IMR-90 (cell line): Measurements from ENCODE around the gene C18orf32. TPM values are rescaled to one million over a fixed set of nuclear protein-coding genes. Genes with fewer than 3 reads are reported as not detected.

ENCODE experiments used
- ATAC-seq: fragments of 200-7000 bp; cut with Tn5 transposase; 2 replicates; pipeline ENCODE4 v1.9.1; 2020; ENCODE audit warnings: low read depth, mild to moderate bottlenecking, moderate library complexity
- BruUV-seq: library from RNA; stranded (reverse); fragments of 400-500 nt; replicated peaks from 2 replicates; lab custom pipeline; 2021; lab: Mats Ljungman, UMichigan
- CTCF ChIA-PET: fragments of 300-600 bp; formaldehyde crosslinking; extraction: SDS; loops from one replicate; lab custom pipeline; 2021; ENCODE audit warnings: antibody characterized with exemption; lab: Yijun Ruan, JAX
- POLR2A ChIA-PET: fragments of 300-600 bp; sonication (Branson Sonifier 250); formaldehyde crosslinking; loops from one replicate; lab custom pipeline; 2022; ENCODE audit warnings: antibody characterized with exemption; ENCODE audit not compliant: unreplicated experiment; lab: Charles Lee
- DNase-seq: peaks from one replicate; pipeline ENCODE4 v3.0.0; 2013
- H2AFZ ChIP-seq: replicated peaks from 2 replicates; pipeline ENCODE3; 2013; ENCODE audit warnings: low read length, mild to moderate bottlenecking; ENCODE audit not compliant: poor library complexity
- H2AK5ac ChIP-seq: 2 replicates; pipeline ENCODE4 v1.6.1; 2013; ENCODE audit warnings: low read depth, low read length, inconsistent platforms
- H2AK9ac ChIP-seq: replicated peaks from 2 replicates; pipeline ENCODE3; 2013; ENCODE audit warnings: mild to moderate bottlenecking, low read depth, low read length, moderate library complexity; ENCODE audit not compliant: poor library complexity
- H2BK120ac ChIP-seq: 2 replicates; pipeline ENCODE4 v1.6.1; 2013; ENCODE audit warnings: low read depth, low read length, inconsistent platforms
- H2BK15ac ChIP-seq: 3 replicates; pipeline ENCODE4 v1.6.1; 2013; ENCODE audit warnings: low read depth, low read length, inconsistent platforms
- H2BK20ac ChIP-seq: 2 replicates; pipeline ENCODE4 v1.6.1; 2013; ENCODE audit warnings: low read depth, mild to moderate bottlenecking, inconsistent platforms, low read length, moderate library complexity
- H2BK5ac ChIP-seq: 2 replicates; pipeline ENCODE4 v1.6.1; 2013; ENCODE audit warnings: mild to moderate bottlenecking, low read depth, low read length, inconsistent platforms; ENCODE audit not compliant: poor library complexity, severe bottlenecking
- H3K14ac ChIP-seq: replicated peaks from 2 replicates; pipeline ENCODE4 v1.6.1; 2013; ENCODE audit warnings: low read depth, low read length, inconsistent platforms
- H3K18ac ChIP-seq: 2 replicates; pipeline ENCODE4 v1.6.1; 2013; ENCODE audit warnings: low read depth, low read length, control low read depth
- H3K23ac ChIP-seq: 2 replicates; pipeline ENCODE4 v1.6.1; 2013; ENCODE audit warnings: low read depth, low read length, inconsistent platforms
- H3K27ac ChIP-seq: 2 replicates; pipeline ENCODE4 v1.5.1; 2013; ENCODE audit warnings: mild to moderate bottlenecking, control low read depth, low read length; ENCODE audit not compliant: insufficient read depth
- H3K27me3 ChIP-seq: 2 replicates; pipeline ENCODE4 v1.6.1; 2013; ENCODE audit warnings: low read length; ENCODE audit not compliant: control insufficient read depth, insufficient read depth
- H3K36me3 ChIP-seq: 2 replicates; pipeline ENCODE4 v1.6.1; 2013; ENCODE audit warnings: low read length, mixed read lengths; ENCODE audit not compliant: control insufficient read depth, insufficient read depth
- H3K4ac ChIP-seq: 2 replicates; pipeline ENCODE4 v1.6.1; 2013; ENCODE audit warnings: low read depth, low read length, inconsistent platforms
- H3K4me1 ChIP-seq: 2 replicates; pipeline ENCODE4 v1.6.1; 2013; ENCODE audit warnings: low read length, mixed read lengths; ENCODE audit not compliant: control insufficient read depth, insufficient read depth
- H3K4me2 ChIP-seq: 2 replicates; pipeline ENCODE4 v1.6.1; 2013; ENCODE audit warnings: low read depth, mild to moderate bottlenecking, control low read depth, low read length, moderate library complexity
- H3K4me3 ChIP-seq: 2 replicates; pipeline ENCODE4 v1.5.1; 2013; ENCODE audit warnings: low read depth, mild to moderate bottlenecking, control low read depth, low read length, moderate library complexity; ENCODE audit not compliant: insufficient read depth
- H3K56ac ChIP-seq: 2 replicates; pipeline ENCODE4 v1.6.1; 2013; ENCODE audit warnings: low read length, inconsistent platforms; ENCODE audit not compliant: insufficient read depth; ENCODE audit errors: extremely low read depth
- H3K79me1 ChIP-seq, 2 experiments: 2 replicates each; pipeline ENCODE4 v1.6.1; 2013; ENCODE audit warnings: low read length in 2 of 2, inconsistent platforms in 1 of 2, low read depth in 1 of 2
- H3K9ac ChIP-seq: 2 replicates; pipeline ENCODE4 v1.6.1; 2013; ENCODE audit warnings: low read depth, low read length, control low read depth
- H3K9me1 ChIP-seq: 2 replicates; pipeline ENCODE4 v1.6.1; 2013; ENCODE audit warnings: low read length, inconsistent platforms; ENCODE audit not compliant: insufficient read depth
- H3K9me3 ChIP-seq: 2 replicates; pipeline ENCODE4 v1.6.1; 2013; ENCODE audit warnings: low read length; ENCODE audit not compliant: control insufficient read depth, insufficient read depth
- H4K20me1 ChIP-seq: 2 replicates; pipeline ENCODE4 v1.6.1; 2013; ENCODE audit warnings: low read length, inconsistent platforms; ENCODE audit not compliant: insufficient read depth
- H4K5ac ChIP-seq: 2 replicates; pipeline ENCODE4 v1.6.1; 2013; ENCODE audit warnings: mild to moderate bottlenecking, low read depth, low read length, control low read depth
- H4K8ac ChIP-seq, 2 experiments: 2 replicates each; pipeline ENCODE4 v1.6.1; 2013; ENCODE audit warnings: low read depth in 2 of 2, low read length in 2 of 2, control low read depth in 1 of 2, inconsistent platforms in 1 of 2
- H4K91ac ChIP-seq: 2 replicates; pipeline ENCODE4 v1.6.1; 2013; ENCODE audit warnings: low read depth, low read length, inconsistent platforms; ENCODE audit not compliant: insufficient read depth
- BHLHE40 ChIP-seq: fragments of 150-350 bp; IDR thresholded peaks from 2 replicates; pipeline ENCODE4 v1.6.1; 2016; ENCODE audit warnings: mild to moderate bottlenecking, low read depth, low read length
- CTCF ChIP-seq: conservative IDR thresholded peaks from 2 replicates; pipeline ENCODE4 v1.5.1; 2012; ENCODE audit warnings: mild to moderate bottlenecking, low read depth, low read length, improper control_type of control experiment
- ELK1 ChIP-seq: fragments of 150-350 bp; IDR thresholded peaks from 2 replicates; pipeline ENCODE4 v1.6.1; 2016; ENCODE audit warnings: low read depth, mild to moderate bottlenecking, low read length, moderate library complexity, borderline replicate concordance
- FOS ChIP-seq: fragments of 150-350 bp; IDR thresholded peaks from 2 replicates; pipeline ENCODE4 v1.6.1; 2016; ENCODE audit warnings: low read depth, low read length
- MXI1 ChIP-seq: IDR thresholded peaks from 2 replicates; pipeline ENCODE4 v1.6.1; 2012; ENCODE audit warnings: low read depth, mild to moderate bottlenecking, low read length, moderate library complexity, borderline replicate concordance
- NFE2L2 ChIP-seq: fragments of 150-350 bp; IDR thresholded peaks from 2 replicates; pipeline ENCODE4 v1.6.1; 2016; ENCODE audit warnings: low read depth, mild to moderate bottlenecking, low read length
- POLR2A ChIP-seq: IDR thresholded peaks from 2 replicates; pipeline ENCODE4 v1.6.1; 2012; ENCODE audit warnings: mild to moderate bottlenecking, low read depth, low read length
- SMC3 ChIP-seq: fragments of 150-350 bp; IDR thresholded peaks from 2 replicates; pipeline ENCODE4 v1.6.1; 2016; ENCODE audit warnings: low read depth, mild to moderate bottlenecking, antibody characterized with exemption, low read length, moderate library complexity
- USF2 ChIP-seq: fragments of 150-350 bp; IDR thresholded peaks from 2 replicates; pipeline ENCODE4 v1.6.1; 2017; ENCODE audit warnings: mild to moderate bottlenecking, antibody characterized with exemption, low read length, low read depth
- WGBS, 2 experiments: methylation state at CpG; one replicate each; pipeline versions ENCODE4 v1.1.5 to v1.1.7; 2013; ENCODE audit warnings: missing lambda C conversion rate in 2 of 2; ENCODE audit not compliant: insufficient read length in 1 of 2; ENCODE audit errors: extremely low coverage in 2 of 2; 5-methylcytosine and 5-hydroxymethylcytosine counted together
- dilution Hi-C: fragments of 300-500 bp; cut with HindIII; formaldehyde crosslinking; loops from one replicate; pipeline ENCODE4 v1.14.3; 2018; ENCODE audit warnings: low sequenced_read_pairs; ENCODE audit not compliant: unreplicated experiment
- in situ Hi-C: fragments of 300-500 bp; cut with MboI; formaldehyde crosslinking; loops from 3 replicates; pipeline ENCODE4 v1.14.3; 2019; ENCODE audit warnings: low sequenced_read_pairs, inconsistent platforms, mixed read lengths
- intact Hi-C: fragments of 100-400 bp; cut with micrococcal nuclease; formaldehyde crosslinking; loops from 2 replicates; pipeline ENCODE4 v1.10.0; 2022
- polyA plus RNA-seq, 3 experiments: library from polyadenylated mRNA; depleted of rRNA; stranded (reverse); fragments of >200 nt; gene quantifications; 2 replicates each; pipeline ENCODE4 v1.2.3, GENCODE V29; 2012; ENCODE audit warnings: low replicate concordance in 1 of 3
- total RNA-seq: library from RNA; depleted of rRNA; stranded (reverse); fragments of >200 nt; gene quantifications from 2 replicates; pipeline ENCODE4 v1.2.3, GENCODE V29; 2012

C18orf32 gene
- total and polyA plus RNA-seq, 2 of the 4 experiments (the other 2 are of a cell fraction): 3.6 to 21.4 TPM

- Histone ChIP-seq H2AFZ (no peak overlapping the region), H2BK5ac (no peak overlapping the region), H3K23ac (no peak overlapping the region), H4K8ac (no peak overlapping the region), H3K4me1 (no peaks in the 10 kb centered on the region), H2AK5ac (no peak overlapping the region), H3K18ac (no peak overlapping the region), H2BK120ac (no peak overlapping the region), H3K14ac (no peak overlapping the region), H2BK15ac (no peak overlapping the region), H2BK20ac (no peak overlapping the region), H3K56ac (no peak overlapping the region), H4K91ac (no peak overlapping the region), H3K9ac (no peak overlapping the region), H3K79me1 (0 out of 4 replicates have a peak, but pooled peaks cover 2% of the 10 kb centered on the region in 2 experiments), H3K36me3 (peaks cover 5% of the 10 kb centered on the region), H3K27me3 (peaks cover 10% of the 10 kb centered on the region), H3K9me1 (no peaks in the 10 kb centered on the region), H3K9me3 (no peaks in the 10 kb centered on the region; the same call in 1 of the 2 replicates), H3K4me2 (no peak overlapping the region), H3K4ac (no peak overlapping the region), H2AK9ac (no peak overlapping the region), H3K27ac (no peak overlapping the region), H4K20me1 (peaks cover 10% of the 10 kb centered on the region; the same call in 1 of the 2 replicates), H3K4me3 (no peak overlapping the region), H4K5ac (no peak overlapping the region)
- no peak for DNase-seq
- TF ChIP-seq FOS: no peak
- TF ChIP-seq NFE2L2: no peak
- TF ChIP-seq ELK1: no peak
- no peak for TF ChIP-seq CTCF
- TF ChIP-seq MXI1: no peak
- no peak for TF ChIP-seq BHLHE40
- TF ChIP-seq SMC3: no peak
- TF ChIP-seq USF2: no peak
- TF ChIP-seq POLR2A: no peak
- in situ Hi-C loops: loop anchor here (10.0 kb wide), 1 partner anchor 349 kb away; no protein-coding TSS in a partner anchor
- no peak for ATAC-seq
- no CpG with 5 or more reads among the region's 2 CpGs for WGBS, 2 experiments
- dilution Hi-C loops: no loop called here
- POLR2A ChIA-PET: no interaction called here
- CTCF ChIA-PET: interaction anchor here (0.7 to 1.6 kb wide), 2 partner anchors 15 to 48 kb away, joined by 3 to 5 read pairs; no protein-coding TSS in a partner anchor
- intact Hi-C loops: loop anchor here (10.0 kb wide), 1 partner anchor 789 kb away; the partner anchor contains the start of genes CXXC1 and MBD1
- no TSS peak for BruUV-seq
Observed at GRCh38 chr18:49495480-49495879, 8.4 kb upstream of the C18orf32 start.
